HG03571 (cell line): ENCODE measurements around the gene VAT1.
"Not testable (repeated sequence)": the region's sequence is repeated elsewhere in the genome, so short reads cannot be mapped to it uniquely, and the experiment has no call there.

Source experiments
- ATAC-seq: cut with Tn5 transposase; IDR thresholded peaks from one replicate; pipeline ENCODE4 v1.9.1; 2021; ENCODE audit not compliant: unreplicated experiment

VAT1 gene

GRCh38 chr17:43021741-43022512, at the start of gene VAT1:
Gene VAT1 (minus strand): TSS chr17:43022385. CDS start chr17:43022322, 63 bp downstream.
- no peak for ATAC-seq

GRCh38 chr17:43070872-43071271, 48.7 kb upstream of the VAT1 start:
- no peak for ATAC-seq

GRCh38 chr17:43070257-43070656, 48.1 kb upstream of the VAT1 start:
- ATAC-seq, result no peak

GRCh38 chr17:43069368-43069898, 47.2 kb upstream of the VAT1 start:
- no peak for ATAC-seq

GRCh38 chr17:43068570-43069367, 46.6 kb upstream of the VAT1 start:
- ATAC-seq, result no peak

- no peak for ATAC-seq
Observed at GRCh38 chr17:43062984-43063638, 40.9 kb upstream of the VAT1 start.

GRCh38 chr17:43056051-43056450, 33.9 kb upstream of the VAT1 start:
- ATAC-seq, result no peak

- not testable (repeated sequence) for ATAC-seq
Observed at GRCh38 chr17:43053008-43053407, 30.8 kb upstream of the VAT1 start.

GRCh38 chr17:43051969-43052368, 29.8 kb upstream of the VAT1 start:
- ATAC-seq, result no peak

GRCh38 chr17:43044024-43044423, 21.8 kb upstream of the VAT1 start:
- ATAC-seq, result no peak

- no peak for ATAC-seq
Observed at GRCh38 chr17:43043307-43043706, 21.1 kb upstream of the VAT1 start.

GRCh38 chr17:43042025-43042628, 19.9 kb upstream of the VAT1 start:
- no peak for ATAC-seq

GRCh38 chr17:43040655-43041054, 18.5 kb upstream of the VAT1 start:
- ATAC-seq, result no peak

- no peak for ATAC-seq
Observed at GRCh38 chr17:43039646-43040045, 17.5 kb upstream of the VAT1 start.

GRCh38 chr17:43034894-43035293, 12.7 kb upstream of the VAT1 start:
- no peak for ATAC-seq

- ATAC-seq, result no peak
Observed at GRCh38 chr17:43033948-43034881, 12.0 kb upstream of the VAT1 start.

GRCh38 chr17:43031666-43032065, 9.5 kb upstream of the VAT1 start:
- ATAC-seq, result no peak

GRCh38 chr17:43030137-43030767, 8.1 kb upstream of the VAT1 start:
- ATAC-seq, result no peak

- no peak for ATAC-seq
Observed at GRCh38 chr17:43028221-43028861, 6.2 kb upstream of the VAT1 start.
